Skeletal muscle satellite cell (primary cell): Measurements from ENCODE around the gene RAB28. TPM values are rescaled to one million over a fixed set of nuclear protein-coding genes. Genes with fewer than 3 reads are reported as not detected.

Experiments used
- H3K27me3 ChIP-seq: 2 replicates; pipeline ENCODE4 v1.7.0; 2013; ENCODE audit warnings: low read length; ENCODE audit not compliant: control insufficient read depth, insufficient read depth
- H3K36me3 ChIP-seq: 2 replicates; pipeline ENCODE4 v1.7.0; 2013; ENCODE audit warnings: mild to moderate bottlenecking, control low read depth, low read length; ENCODE audit not compliant: insufficient read depth
- H3K4me1 ChIP-seq: 2 replicates; pipeline ENCODE4 v1.7.0; 2013; ENCODE audit warnings: low read length; ENCODE audit not compliant: control insufficient read depth, insufficient read depth
- H3K4me2 ChIP-seq: 2 replicates; pipeline ENCODE4 v1.7.0; 2013; ENCODE audit warnings: mild to moderate bottlenecking, low read length
- H3K4me3 ChIP-seq: 2 replicates; pipeline ENCODE4 v1.7.0; 2013; ENCODE audit warnings: low read length
- H3K9ac ChIP-seq: 2 replicates; pipeline ENCODE4 v1.7.0; 2013; ENCODE audit warnings: mild to moderate bottlenecking, low read depth, low read length, moderate library complexity
- H3K9me3 ChIP-seq: replicated peaks from 2 replicates; pipeline ENCODE4 v1.7.0; 2013; ENCODE audit warnings: mild to moderate bottlenecking, control low read depth, low read length
- total RNA-seq: library from RNA; depleted of rRNA; stranded (reverse); fragments of >200 nt; gene quantifications from 2 replicates; pipeline ENCODE4 v1.2.3, GENCODE V29; 2012; rRNA removed

Gene RAB28
- total RNA-seq = 12.4 and 13.3 TPM in 2 replicates

- peak within 1 kb of the TSS; percentile 74 for H3K4me3 ChIP-seq
Observed at GRCh38 chr4:13484122-13484748, at the start of gene RAB28. Gene RAB28 (minus strand): TSS chr4:13484340.

DNA sequence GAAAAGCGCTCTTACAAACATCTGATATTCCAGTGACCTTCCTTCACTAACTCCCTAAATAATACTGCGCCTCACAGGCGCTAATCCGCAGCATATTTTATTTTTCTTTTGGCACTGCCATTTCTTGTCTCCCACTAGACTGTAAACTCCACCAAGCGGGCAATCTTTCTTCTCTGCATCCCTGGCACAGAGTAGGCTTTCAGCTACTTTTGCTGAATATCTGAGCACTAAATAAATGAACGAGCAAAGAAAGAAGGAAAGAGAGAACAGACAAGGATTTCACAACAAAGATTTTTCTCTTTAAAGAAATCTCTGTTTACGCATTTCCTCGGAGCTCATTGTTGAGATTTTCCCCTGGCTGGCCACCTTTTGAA, 47.5 kb upstream of the RAB28 start:
- Histone ChIP-seq H3K27me3 (peaks cover 96% of the 10 kb centered on the region), H3K9me3 (no peaks in the 10 kb centered on the region), H3K4me2 (no peak overlapping the region), H3K4me1 (no peaks in the 10 kb centered on the region), H3K36me3 (no peaks in the 10 kb centered on the region), H3K9ac (no peak overlapping the region), H3K4me3 (no peak overlapping the region)

More at GRCh38 chr4:13484122-13484748, at the start of gene RAB28:
- H3K36me3 ChIP-seq = no peaks in the 10 kb centered on the region
- no peaks in the 10 kb centered on the region for H3K27me3 ChIP-seq
- peak within 1 kb of the TSS; percentile 95 for H3K9ac ChIP-seq
- peak within 1 kb of the TSS; percentile 89 for H3K4me2 ChIP-seq
- H3K9me3 ChIP-seq = no peaks in the 10 kb centered on the region
- peaks cover 20% of the 10 kb centered on the region for H3K4me1 ChIP-seq

DNA sequence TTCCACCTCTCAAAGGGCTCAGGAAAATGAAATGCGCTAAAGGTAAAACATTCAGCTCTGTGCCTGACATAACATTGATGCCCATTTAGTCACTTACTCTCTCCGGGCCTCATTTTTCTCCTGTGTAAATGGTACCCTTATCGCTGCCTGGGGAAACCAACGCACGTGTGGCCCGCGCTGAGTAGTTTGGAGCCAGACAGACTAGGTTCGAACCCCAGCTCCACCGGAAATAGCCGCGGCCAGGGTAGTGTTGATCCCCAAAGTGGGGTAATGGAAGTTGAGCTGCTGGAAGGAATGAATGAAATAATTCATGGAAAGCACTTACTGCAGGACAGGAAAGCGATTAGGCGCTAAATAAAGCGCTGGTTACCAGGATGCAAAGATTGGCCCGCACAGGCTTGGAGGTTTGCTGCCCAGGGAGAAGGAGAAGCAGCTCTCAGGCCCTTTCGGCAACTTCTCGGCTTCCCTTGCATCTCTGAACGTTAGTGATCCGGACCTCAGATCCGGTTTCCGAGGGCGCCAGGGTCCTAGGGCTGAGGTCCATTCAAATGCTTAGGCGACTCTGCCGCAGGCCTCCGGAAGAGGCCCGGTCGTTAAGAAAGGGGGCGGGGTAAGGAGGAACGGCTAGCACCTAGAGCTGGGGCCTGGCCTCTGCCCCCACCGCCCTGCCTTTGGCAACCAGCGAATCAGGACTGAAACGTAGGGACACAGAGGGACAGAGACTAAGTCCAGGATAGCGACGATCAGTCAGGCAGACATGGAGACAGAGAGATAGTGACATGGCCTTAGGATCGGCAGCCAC, 46.9 kb upstream of the RAB28 start:
- H3K36me3 ChIP-seq = no peaks in the 10 kb centered on the region
- no peaks in the 10 kb centered on the region for H3K4me1 ChIP-seq

DNA sequence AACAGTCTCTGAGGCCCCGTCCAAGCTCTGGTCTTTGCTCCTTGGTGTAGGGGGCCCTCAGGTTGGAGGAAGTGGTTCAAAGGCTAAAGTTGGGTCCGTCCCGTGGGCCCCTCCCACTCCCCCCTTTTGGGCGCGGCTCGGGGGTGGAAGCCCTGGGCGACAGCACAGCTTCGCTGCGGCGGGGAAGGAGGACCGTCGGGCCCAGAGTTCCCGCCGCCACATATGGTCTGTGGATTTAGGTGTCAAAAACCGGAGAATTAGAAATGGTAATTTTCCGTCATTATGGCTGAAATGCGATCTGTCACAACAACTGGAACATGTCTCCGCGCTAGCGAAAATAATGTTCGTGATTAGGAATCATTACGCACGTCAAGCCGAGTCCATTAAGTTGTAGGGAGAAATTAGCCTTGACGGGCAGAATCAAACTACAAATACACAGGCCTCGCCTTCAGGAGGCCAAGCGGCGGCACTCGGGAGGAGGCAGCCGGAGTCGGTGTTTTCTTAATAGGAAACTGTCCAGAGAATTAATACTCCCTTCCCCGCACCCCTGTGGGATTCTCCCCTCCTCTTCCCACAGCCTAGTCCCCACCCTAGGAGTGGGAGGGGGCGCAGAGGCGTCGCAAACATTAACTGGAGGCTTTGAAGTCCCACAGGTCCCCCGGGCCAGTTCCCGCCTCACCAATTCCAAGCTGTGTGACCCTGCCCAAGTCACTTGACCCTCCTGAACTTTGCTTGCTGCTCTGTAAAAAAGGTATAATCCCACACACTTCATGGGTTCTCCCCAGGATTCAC, 45.2 kb upstream of the RAB28 start:
- Histone ChIP-seq H3K9me3 (peaks cover 6% of the 10 kb centered on the region), H3K4me2 (no peak overlapping the region), H3K36me3 (no peaks in the 10 kb centered on the region), H3K4me3 (no peak overlapping the region), H3K27me3 (peaks cover 96% of the 10 kb centered on the region), H3K9ac (no peak overlapping the region), H3K4me1 (peaks cover 5% of the 10 kb centered on the region)

More for the DNA sequence above, 46.9 kb upstream of the RAB28 start:
- H3K9me3 ChIP-seq = no peaks in the 10 kb centered on the region
- H3K4me3 ChIP-seq = no peak overlapping the region
- no peak overlapping the region for H3K4me2 ChIP-seq
- H3K9ac ChIP-seq = no peak overlapping the region
- peaks cover 96% of the 10 kb centered on the region for H3K27me3 ChIP-seq

GRCh38 chr4:13528821-13529127, 44.6 kb upstream of the RAB28 start:
- Histone ChIP-seq H3K9me3 (peaks cover 11% of the 10 kb centered on the region), H3K4me3 (no peak overlapping the region), H3K4me2 (no peak overlapping the region), H3K27me3 (peaks cover 96% of the 10 kb centered on the region), H3K36me3 (no peaks in the 10 kb centered on the region), H3K4me1 (peaks cover 5% of the 10 kb centered on the region), H3K9ac (no peak overlapping the region)

- H3K9ac ChIP-seq = no peak overlapping the region
- H3K9me3 ChIP-seq = peaks cover 12% of the 10 kb centered on the region
- H3K27me3 ChIP-seq = peaks cover 96% of the 10 kb centered on the region
- H3K4me2 ChIP-seq = no peak overlapping the region
- H3K4me1 ChIP-seq = peaks cover 5% of the 10 kb centered on the region
- no peaks in the 10 kb centered on the region for H3K36me3 ChIP-seq
- no peak overlapping the region for H3K4me3 ChIP-seq
Observed at GRCh38 chr4:13527981-13528820, 44.1 kb upstream of the RAB28 start.

DNA sequence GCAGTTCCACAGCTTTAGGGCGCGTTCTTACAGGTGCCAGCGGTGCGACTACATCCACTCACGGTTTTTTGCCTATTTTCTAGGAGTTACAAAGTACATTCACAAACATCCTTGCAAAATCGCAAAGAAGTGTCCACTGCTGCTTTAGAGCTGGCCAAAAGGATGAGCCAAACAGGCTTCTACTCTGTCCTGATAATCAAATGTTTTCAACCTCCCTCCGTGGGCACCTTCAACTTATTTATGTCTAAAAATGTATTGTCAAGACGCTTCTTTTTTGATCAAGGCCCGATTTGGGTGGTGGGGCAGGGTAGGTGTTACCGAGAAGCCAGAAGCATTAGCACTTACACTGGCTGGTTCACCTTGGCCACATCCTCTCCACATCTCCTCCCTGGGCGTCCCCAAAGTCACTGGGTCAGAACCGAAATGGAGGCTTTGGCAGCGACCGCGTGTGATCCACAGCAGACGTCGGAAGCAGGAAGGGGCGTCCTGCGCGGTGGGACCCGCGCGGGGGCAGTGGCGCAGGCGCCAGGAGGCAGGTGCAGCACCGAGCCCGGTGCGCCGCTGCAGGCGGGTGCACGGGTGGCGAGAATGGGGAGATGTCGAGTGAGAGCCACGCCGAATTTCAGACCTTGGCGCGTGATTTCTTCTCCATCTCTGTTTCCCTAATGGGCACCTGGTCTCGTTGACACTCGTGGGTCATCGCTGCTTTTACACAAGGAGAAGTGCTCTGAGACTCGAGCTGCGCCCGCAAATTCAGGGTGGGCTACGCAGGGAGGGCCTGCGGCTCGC, 43.2 kb upstream of the RAB28 start:
- Histone ChIP-seq H3K9ac (no peak overlapping the region), H3K27me3 (peaks cover 96% of the 10 kb centered on the region), H3K4me1 (peaks cover 12% of the 10 kb centered on the region), H3K4me3 (no peak overlapping the region), H3K9me3 (peaks cover 12% of the 10 kb centered on the region), H3K4me2 (no peak overlapping the region), H3K36me3 (no peaks in the 10 kb centered on the region)

DNA sequence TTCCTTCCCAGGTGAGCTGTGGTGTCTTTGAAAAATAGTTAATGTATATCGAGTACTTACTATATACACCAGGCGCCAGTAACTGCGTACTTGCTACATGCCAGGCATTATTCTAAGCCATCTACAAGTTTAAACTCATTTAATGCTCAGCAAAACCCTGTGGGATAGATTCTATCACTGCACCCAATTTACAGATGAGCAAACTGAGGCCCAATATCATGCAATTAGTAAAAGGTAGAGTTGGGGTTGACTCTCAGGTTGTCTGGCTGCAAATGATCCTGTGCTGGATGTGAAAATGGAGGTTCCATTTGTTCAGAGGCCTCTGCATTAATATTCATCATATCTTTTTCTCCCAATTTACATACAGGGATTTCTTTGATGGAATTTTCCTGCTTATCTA, 42.5 kb upstream of the RAB28 start:
- H3K4me1 ChIP-seq = peaks cover 12% of the 10 kb centered on the region
- peaks cover 97% of the 10 kb centered on the region for H3K27me3 ChIP-seq
- no peak overlapping the region for H3K4me3 ChIP-seq
- no peaks in the 10 kb centered on the region for H3K36me3 ChIP-seq
- no peak overlapping the region for H3K9ac ChIP-seq
- peaks cover 12% of the 10 kb centered on the region for H3K9me3 ChIP-seq
- H3K4me2 ChIP-seq = no peak overlapping the region

DNA sequence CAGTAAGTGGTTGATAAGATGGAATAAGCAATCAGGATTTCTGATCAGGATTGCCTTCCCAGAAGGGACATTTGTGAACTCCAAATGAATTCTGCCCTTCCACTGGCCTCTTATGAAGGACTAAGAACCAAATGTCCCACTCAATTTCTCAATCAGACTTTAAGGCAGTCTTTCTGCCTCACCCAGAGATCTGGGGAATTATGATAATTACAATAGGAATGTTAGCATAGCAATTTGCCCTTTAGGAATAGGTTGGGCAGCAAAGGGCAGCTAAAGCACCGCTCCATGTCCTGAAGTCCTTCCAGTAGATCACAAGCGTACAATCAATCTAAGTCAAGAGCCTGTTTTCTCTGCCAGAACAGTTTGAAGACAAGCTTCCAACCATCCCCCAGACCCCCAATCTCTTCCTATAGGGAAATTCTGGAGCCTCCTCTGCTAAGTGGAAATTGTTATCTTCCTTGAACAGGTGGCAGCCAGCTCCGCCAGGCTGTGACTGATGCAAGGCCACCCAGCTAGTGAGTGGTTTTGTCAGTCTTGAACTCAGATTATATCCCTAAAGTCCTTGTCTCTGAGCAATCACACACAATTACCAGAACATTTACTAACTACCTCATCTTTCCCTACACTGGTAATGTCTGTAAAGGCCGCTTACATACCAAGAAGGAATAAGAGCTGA, 41.6 kb upstream of the RAB28 start:
- no peaks in the 10 kb centered on the region for H3K36me3 ChIP-seq
- H3K9me3 ChIP-seq = peaks cover 12% of the 10 kb centered on the region
- no peak overlapping the region for H3K4me3 ChIP-seq
- no peak overlapping the region for H3K9ac ChIP-seq
- H3K27me3 ChIP-seq = peaks cover 95% of the 10 kb centered on the region
- H3K4me2 ChIP-seq = no peak overlapping the region
- H3K4me1 ChIP-seq = peaks cover 12% of the 10 kb centered on the region
